ENCODE data around the gene DPY19L1.
"Not testable (repeated sequence)": the region's sequence is repeated elsewhere in the genome, so short reads cannot be mapped to it uniquely, and the experiment has no call there.

DNA sequence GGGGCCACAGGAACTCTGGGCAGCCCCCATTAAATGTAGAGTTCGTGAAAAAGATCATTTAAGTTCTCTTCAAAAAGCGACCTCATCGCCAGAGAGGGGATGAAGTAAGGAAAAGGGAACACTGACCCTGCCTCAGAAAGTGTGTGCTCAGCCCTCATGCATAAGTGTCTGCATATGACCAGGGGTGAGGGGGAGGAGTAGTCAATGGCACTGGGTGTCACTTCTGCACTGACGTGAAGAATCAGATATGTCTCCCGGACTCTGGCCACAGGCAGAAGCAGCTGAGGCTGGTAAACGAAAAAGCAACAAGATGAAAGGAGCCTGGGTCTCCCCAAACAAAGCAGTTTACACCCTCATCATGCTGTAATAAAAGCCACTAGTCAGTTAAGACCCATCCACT, 39.0 kb downstream of the DPY19L1 start:
- TF ChIP-seq POLR2AphosphoS5 (IDR thresholded peaks at IDR 0.05; ENCODE audit: low read depth, low read length); POLR2A (IDR thresholded peaks at IDR 0.05; ENCODE audit: borderline replicate concordance, extremely low read depth, insufficient read depth, insufficient read length); CEBPB (IDR thresholded peaks at IDR 0.05; ENCODE audit: low read depth): not testable (repeated sequence)
- TF ChIP-seq, protein P1, sequence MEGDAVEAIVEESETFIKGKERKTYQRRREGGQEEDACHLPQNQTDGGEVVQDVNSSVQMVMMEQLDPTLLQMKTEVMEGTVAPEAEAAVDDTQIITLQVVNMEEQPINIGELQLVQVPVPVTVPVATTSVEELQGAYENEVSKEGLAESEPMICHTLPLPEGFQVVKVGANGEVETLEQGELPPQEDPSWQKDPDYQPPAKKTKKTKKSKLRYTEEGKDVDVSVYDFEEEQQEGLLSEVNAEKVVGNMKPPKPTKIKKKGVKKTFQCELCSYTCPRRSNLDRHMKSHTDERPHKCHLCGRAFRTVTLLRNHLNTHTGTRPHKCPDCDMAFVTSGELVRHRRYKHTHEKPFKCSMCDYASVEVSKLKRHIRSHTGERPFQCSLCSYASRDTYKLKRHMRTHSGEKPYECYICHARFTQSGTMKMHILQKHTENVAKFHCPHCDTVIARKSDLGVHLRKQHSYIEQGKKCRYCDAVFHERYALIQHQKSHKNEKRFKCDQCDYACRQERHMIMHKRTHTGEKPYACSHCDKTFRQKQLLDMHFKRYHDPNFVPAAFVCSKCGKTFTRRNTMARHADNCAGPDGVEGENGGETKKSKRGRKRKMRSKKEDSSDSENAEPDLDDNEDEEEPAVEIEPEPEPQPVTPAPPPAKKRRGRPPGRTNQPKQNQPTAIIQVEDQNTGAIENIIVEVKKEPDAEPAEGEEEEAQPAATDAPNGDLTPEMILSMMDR (IDR thresholded peaks at IDR 0.05 in 2 of 3, conservative IDR thresholded peaks at IDR 0.05 in 1 of 3; ENCODE audit: borderline replicate concordance in 1 of 3, insufficient read depth in 1 of 3, low read depth in 2 of 3, low read length in 2 of 3), result not testable (repeated sequence)

All from HCT116 (cell line).